CD4-positive, alpha-beta memory T cell (primary cell): ENCODE measurements around the gene ETV6. TPM values are rescaled to one million over a fixed set of nuclear protein-coding genes. Genes with fewer than 3 reads are reported as not detected.

Experiments
- CTCF ChIA-PET: fragments of 350-600 bp; sonication (Branson Sonifier 250); formaldehyde crosslinking; loops from one replicate; lab custom pipeline; 2021; ENCODE audit warnings: inconsistent platforms; ENCODE audit not compliant: partially characterized antibody; lab: Charles Lee
- POLR2A ChIA-PET: fragments of 350-600 bp; sonication (Branson Sonifier 250); formaldehyde crosslinking; loops from one replicate; lab custom pipeline; 2021; ENCODE audit not compliant: partially characterized antibody; lab: Charles Lee
- DNase-seq, 5 donors: peaks; one replicate each; pipeline versions ENCODE4 v3.0.0 to v3.0.0-alpha.2; 2020 to 2022; ENCODE audit warnings: mixed read lengths in 1 of 5
- H3K27ac ChIP-seq: one replicate; pipeline ENCODE4 v1.7.0; 2013; ENCODE audit warnings: low read depth, low read length
- H3K27me3 ChIP-seq: 2 replicates; pipeline ENCODE4 v1.7.0; 2013; ENCODE audit warnings: mild to moderate bottlenecking, low read length, moderate library complexity; ENCODE audit not compliant: insufficient read depth
- H3K36me3 ChIP-seq: 2 replicates; pipeline ENCODE4 v1.7.0; 2013; ENCODE audit warnings: mild to moderate bottlenecking, low read length, moderate library complexity; ENCODE audit not compliant: insufficient read depth
- H3K4me1 ChIP-seq: 2 replicates; pipeline ENCODE4 v1.7.0; 2013; ENCODE audit warnings: mild to moderate bottlenecking, low read length, moderate library complexity; ENCODE audit not compliant: insufficient read depth
- H3K4me3 ChIP-seq, 2 donors: one replicate each; pipeline ENCODE4 v1.7.0; 2013; ENCODE audit warnings: low read length in 2 of 2, mild to moderate bottlenecking in 1 of 2
- H3K9me3 ChIP-seq, 2 donors: one replicate each; pipeline ENCODE4 v1.7.0; 2013; ENCODE audit warnings: low read length in 2 of 2, control low read depth in 1 of 2; ENCODE audit not compliant: control insufficient read depth in 1 of 2
- H3K27ac Mint-ChIP-seq, 7 donors: one replicate each; pipeline ENCODE4 v1.8.0; 2020 to 2021; ENCODE audit warnings: mixed read lengths in 7 of 7, mild to moderate bottlenecking in 6 of 7, inconsistent platforms in 3 of 7, moderate library complexity in 3 of 7
- H3K27me3 Mint-ChIP-seq, 2 donors: one replicate each; pipeline ENCODE4 v1.8.0; 2020 to 2021; ENCODE audit warnings: mixed read lengths in 2 of 2
- H3K36me3 Mint-ChIP-seq, 2 donors: one replicate each; pipeline ENCODE4 v1.8.0; 2020 to 2021; ENCODE audit warnings: mixed read lengths in 2 of 2, inconsistent platforms in 1 of 2, mild to moderate bottlenecking in 1 of 2
- H3K4me1 Mint-ChIP-seq, 4 donors: one replicate each; pipeline ENCODE4 v1.8.0; 2020 to 2021; ENCODE audit warnings: mixed read lengths in 4 of 4, mild to moderate bottlenecking in 1 of 4
- H3K4me3 Mint-ChIP-seq, 8 donors: one replicate each; pipeline ENCODE4 v1.8.0; 2020 to 2021; ENCODE audit warnings: mixed read lengths in 8 of 8, mild to moderate bottlenecking in 7 of 8, moderate library complexity in 6 of 8, inconsistent platforms in 3 of 8
- H3K9me3 Mint-ChIP-seq, 8 donors: one replicate each; pipeline ENCODE4 v1.8.0; 2020 to 2021; ENCODE audit warnings: mixed read lengths in 8 of 8, mild to moderate bottlenecking in 5 of 8, inconsistent platforms in 3 of 8, moderate library complexity in 1 of 8
- intact Hi-C: fragments of 100-400 bp; cut with micrococcal nuclease; formaldehyde crosslinking; loops from one replicate; pipeline ENCODE4 v1.15.1; 2023
- polyA plus RNA-seq, 2 donors: library from polyadenylated mRNA; unstranded; fragments of 300-500 nt; fragmentation: Illumina TruSeq; gene quantifications; one replicate each; pipeline ENCODE4 v1.2.3, GENCODE V29; 2021
- total RNA-seq, 2 experiments: library from RNA; stranded (reverse); gene quantifications; one replicate each; pipeline ENCODE4 v1.2.3, GENCODE V29; 2021

Gene ETV6
- total and polyA plus RNA-seq, 4 experiments from 2014 or later, result 3.3 to 43.9 (median 25.7) TPM

- CTCF ChIA-PET, result interaction anchor here (2.1 kb wide), 1 partner anchor 391 kb away, joined by 9 read pairs; no protein-coding TSS in a partner anchor
- no peak overlapping the region for H3K27ac ChIP-seq
- no peaks in the 10 kb centered on the region for H3K36me3 ChIP-seq
- intact Hi-C loops, result no loop called here
- peaks cover 0 to 4% (median 1%) of the 10 kb centered on the region in 4 donors for H3K4me1 Mint-ChIP-seq
- no peaks in the 10 kb centered on the region for H3K27me3 ChIP-seq
- no peaks in the 10 kb centered on the region for H3K27me3 Mint-ChIP-seq
- no peaks in the 10 kb centered on the region for H3K36me3 Mint-ChIP-seq
- DNase-seq, result no peak
- no peaks in the 10 kb centered on the region for H3K9me3 ChIP-seq
- H3K27ac Mint-ChIP-seq, result peak overlapping the region in 1 of 7 donors; percentile 62
- no peak overlapping the region for H3K4me3 ChIP-seq
- no peaks in the 10 kb centered on the region for H3K4me1 ChIP-seq
- POLR2A ChIA-PET, result no interaction called here
- H3K4me3 Mint-ChIP-seq, result no peak overlapping the region
- H3K9me3 Mint-ChIP-seq, result peaks cover 0 to 4% (median 0%) of the 10 kb centered on the region in 8 donors
Observed at GRCh38 chr12:11641522-11641921, 8.0 kb upstream of the ETV6 start.

DNA sequence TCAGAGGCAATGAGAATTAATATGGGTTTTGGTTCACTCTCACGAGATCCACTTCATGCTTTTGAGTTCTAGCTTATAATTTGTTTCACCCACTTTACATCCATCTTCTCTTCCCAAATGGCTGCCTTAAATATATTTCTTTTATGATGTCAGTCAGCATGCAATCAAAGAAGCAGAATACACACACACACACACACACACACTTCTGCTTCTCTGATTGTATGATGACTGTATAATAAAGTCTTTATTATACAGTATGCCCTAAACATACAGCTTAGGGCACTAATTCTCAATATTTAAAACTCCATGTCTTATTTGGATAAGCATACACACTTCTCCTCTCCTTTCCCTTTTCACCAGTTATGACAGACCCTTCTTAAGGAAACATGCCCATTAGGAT, 6.7 kb upstream of the ETV6 start:
- Histone ChIP-seq H3K27me3 (no peaks in the 10 kb centered on the region), H3K27ac (no peak overlapping the region), H3K4me1 (no peaks in the 10 kb centered on the region), H3K36me3 (no peaks in the 10 kb centered on the region), H3K9me3 (no peaks in the 10 kb centered on the region), H3K4me3 (no peak overlapping the region)
- Mint-ChIP-seq H3K9me3 (peaks cover 0 to 4% (median 0%) of the 10 kb centered on the region in 8 donors), H3K4me3 (no peak overlapping the region), H3K27ac (no peak overlapping the region), H3K27me3 (no peaks in the 10 kb centered on the region), H3K36me3 (no peaks in the 10 kb centered on the region), H3K4me1 (peaks cover 0 to 4% (median 2%) of the 10 kb centered on the region in 4 donors)
- intact Hi-C loops, result no loop called here
- POLR2A ChIA-PET, result no interaction called here
- no peak for DNase-seq
- CTCF ChIA-PET, result interaction anchor here (2.1 kb wide), 1 partner anchor 390 kb away, joined by 9 read pairs; no protein-coding TSS in a partner anchor

- H3K9me3 Mint-ChIP-seq, result no peaks in the 10 kb centered on the region
- H3K27me3 Mint-ChIP-seq, result no peaks in the 10 kb centered on the region
- Histone ChIP-seq H3K27me3 (no peaks in the 10 kb centered on the region), H3K36me3 (no peaks in the 10 kb centered on the region), H3K9me3 (no peaks in the 10 kb centered on the region), H3K4me1 (peaks cover 4% of the 10 kb centered on the region), H3K4me3 (no peak overlapping the region), H3K27ac (no peak overlapping the region)
- intact Hi-C loops, result no loop called here
- H3K4me1 Mint-ChIP-seq, result peaks cover 0 to 12% (median 7%) of the 10 kb centered on the region in 4 donors
- ChIA-PET CTCF (no interaction called here), POLR2A (no interaction called here)
- peaks cover 0 to 9% of the 10 kb centered on the region in 2 donors for H3K36me3 Mint-ChIP-seq
- H3K27ac Mint-ChIP-seq, result peak overlapping the region in 2 of 7 donors; percentile 16 to 23
- DNase-seq, result no peak
- H3K4me3 Mint-ChIP-seq, result no peak overlapping the region
Observed at GRCh38 chr12:11645391-11645790, 4.1 kb upstream of the ETV6 start.

DNA sequence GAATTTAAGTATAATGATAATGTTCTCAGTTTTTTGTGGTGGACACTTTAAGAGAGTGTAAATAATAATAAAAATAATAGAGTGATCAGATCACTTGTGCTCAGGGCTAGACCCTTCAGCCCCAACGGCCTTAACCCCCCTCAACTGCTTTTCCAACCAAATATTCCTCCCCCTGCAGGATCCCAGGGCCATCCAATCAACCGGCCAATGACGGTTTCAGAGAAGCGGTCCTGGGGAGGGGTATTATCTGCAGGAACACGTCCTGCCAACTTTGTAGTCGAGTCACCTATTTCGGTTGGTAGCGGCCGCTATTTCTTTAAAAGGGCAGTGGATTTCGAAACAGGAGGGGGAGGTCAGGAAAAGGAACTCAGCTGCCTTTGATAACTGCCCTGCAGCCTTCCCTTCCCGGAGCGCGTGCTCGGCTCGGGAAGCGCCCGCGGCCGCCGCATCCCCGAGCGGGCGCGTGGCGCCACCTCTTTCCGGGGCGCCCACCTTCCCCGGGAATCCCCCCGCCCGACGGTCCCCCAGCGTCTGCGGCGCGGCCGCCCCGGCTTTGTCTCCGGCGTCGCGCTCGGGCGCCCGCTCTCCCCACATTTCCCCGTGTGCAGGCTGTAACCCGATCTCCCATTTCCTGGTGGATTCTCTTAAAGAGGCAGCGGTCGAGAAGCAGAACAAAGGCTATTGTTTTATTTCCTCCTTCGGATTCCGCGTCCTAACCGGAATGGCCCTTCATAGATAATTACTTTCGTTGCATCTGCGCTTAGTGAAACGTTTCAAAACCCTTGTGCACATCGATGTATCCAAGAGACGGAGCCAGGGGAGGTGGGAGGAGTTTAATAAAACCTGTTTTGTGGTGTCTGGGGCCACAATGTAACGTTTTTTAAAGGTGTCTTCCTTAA, 711 bp upstream of the ETV6 start:
- Histone ChIP-seq H3K27ac (peak overlapping the region; percentile 79), H3K9me3 (no peaks in the 10 kb centered on the region), H3K4me1 (peaks cover 29% of the 10 kb centered on the region), H3K36me3 (no peaks in the 10 kb centered on the region), H3K27me3 (no peaks in the 10 kb centered on the region), H3K4me3 (peak overlapping the region; percentile 59 to 97)
- ChIA-PET CTCF (interaction anchor here (0.9 to 2.6 kb wide), 3 partner anchors 83 to 384 kb away, joined by 3 to 16 read pairs (median 3); no protein-coding TSS in a partner anchor), POLR2A (interaction anchor here (0.6 to 3.3 kb wide), 17 partner anchors 10 to 708 kb away, joined by 3 to 44 read pairs (median 7); partner anchors contain the start of gene BORCS5)
- intact Hi-C loops, result loop anchor here (1.0 to 2.0 kb wide), 4 partner anchors 26 to 385 kb away; no protein-coding TSS in a partner anchor
- DNase-seq, result peak; percentile 75 to 82 (median 78)
- Mint-ChIP-seq H3K9me3 (no peaks in the 10 kb centered on the region), H3K27ac (peak overlapping the region; percentile 85 to 98 (median 96)), H3K27me3 (no peaks in the 10 kb centered on the region), H3K4me1 (peaks cover 21 to 45% (median 27%) of the 10 kb centered on the region in 4 donors), H3K36me3 (peaks cover 0 to 21% of the 10 kb centered on the region in 2 donors), H3K4me3 (peak overlapping the region; percentile 91 to 98 (median 94))

- Histone ChIP-seq H3K36me3 (no peaks in the 10 kb centered on the region), H3K4me3 (peak overlapping the region; percentile 27 to 86), H3K27me3 (no peaks in the 10 kb centered on the region), H3K4me1 (peaks cover 46% of the 10 kb centered on the region), H3K27ac (peak overlapping the region; percentile 79), H3K9me3 (no peaks in the 10 kb centered on the region)
- CTCF ChIA-PET, result interaction anchor here (0.7 to 2.6 kb wide), 4 partner anchors 187 to 387 kb away, joined by 3 to 16 read pairs (median 4); no protein-coding TSS in a partner anchor
- DNase-seq, result peak; percentile 25 to 54 (median 29)
- Mint-ChIP-seq H3K4me3 (peak overlapping the region; percentile 95 to 99 (median 96)), H3K9me3 (no peaks in the 10 kb centered on the region), H3K27ac (peak overlapping the region; percentile 85 to 98 (median 96)), H3K27me3 (no peaks in the 10 kb centered on the region), H3K4me1 (peaks cover 33 to 62% (median 36%) of the 10 kb centered on the region in 4 donors), H3K36me3 (peaks cover 0 to 21% of the 10 kb centered on the region in 2 donors)
- POLR2A ChIA-PET, result interaction anchor here (0.6 to 3.3 kb wide), 20 partner anchors 8 to 1075 kb away, joined by 3 to 44 read pairs (median 6); partner anchors contain the start of gene BORCS5
- intact Hi-C loops, result loop anchor here (1.0 to 5.0 kb wide), 6 partner anchors 68 to 707 kb away; partner anchors contain the start of gene BORCS5
Observed at GRCh38 chr12:11650286-11651281, 1.1 kb downstream of the ETV6 start.

DNA sequence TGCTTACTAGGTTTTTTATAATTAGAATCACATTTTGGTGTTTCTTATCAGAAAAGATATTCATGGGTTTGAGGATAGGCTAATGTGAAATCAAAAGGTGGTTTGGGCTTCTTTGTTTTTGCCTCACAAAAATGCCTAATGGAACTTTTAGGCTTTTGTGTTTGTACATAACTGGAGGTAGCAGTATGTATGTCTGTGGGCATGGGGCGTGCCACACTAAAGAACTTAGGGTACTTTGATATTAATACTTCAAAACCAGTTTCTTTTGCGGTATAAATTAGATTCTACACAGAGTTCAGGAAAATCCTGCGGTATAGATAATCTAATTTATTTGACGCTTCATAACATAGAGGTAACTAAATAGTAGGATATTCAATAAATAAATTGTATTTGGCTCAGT, 1.9 kb downstream of the ETV6 start:
- Mint-ChIP-seq H3K36me3 (peaks cover 0 to 21% of the 10 kb centered on the region in 2 donors), H3K9me3 (peaks cover 0 to 3% (median 0%) of the 10 kb centered on the region in 8 donors), H3K4me3 (peak overlapping the region; percentile 95 to 99 (median 96)), H3K4me1 (peaks cover 34 to 70% (median 43%) of the 10 kb centered on the region in 4 donors), H3K27ac (peak overlapping the region; percentile 85 to 98 (median 96)), H3K27me3 (no peaks in the 10 kb centered on the region)
- Histone ChIP-seq H3K27me3 (no peaks in the 10 kb centered on the region), H3K4me3 (peak overlapping the region; percentile 27 to 86), H3K9me3 (no peaks in the 10 kb centered on the region), H3K36me3 (no peaks in the 10 kb centered on the region), H3K27ac (peak overlapping the region; percentile 79), H3K4me1 (peaks cover 54% of the 10 kb centered on the region)
- intact Hi-C loops, result loop anchor here (2.0 to 5.0 kb wide), 5 partner anchors 69 to 706 kb away; partner anchors contain the start of gene BORCS5
- ChIA-PET POLR2A (interaction anchor here (0.7 to 3.3 kb wide), 6 partner anchors 11 to 706 kb away, joined by 3 to 44 read pairs (median 16); partner anchors contain the start of gene BORCS5), CTCF (interaction anchor here (2.6 kb wide), 1 partner anchor 382 kb away, joined by 16 read pairs; no protein-coding TSS in a partner anchor)
- DNase-seq, result peak in 3 of 5 donors; percentile 29 to 38 (median 33)
